Activated CD4-positive, alpha-beta T cell treated with anti-CD3 and anti-CD28 coated beads, Interleukin-2, amount 50 U/mL, for 1 hour (primary cell): ENCODE measurements around the gene HDAC5.
"Not testable (repeated sequence)": the region's sequence is repeated elsewhere in the genome, so short reads cannot be mapped to it uniquely, and the experiment has no call there.

Source experiments
- DNase-seq: peaks from one replicate; pipeline ENCODE4 v3.0.0-alpha.2; 2020

Gene HDAC5

GRCh38 chr17:44123356-44124117, at the start of gene HDAC5:
HDAC5 (minus strand) TSS chr17:44123641; CDS start chr17:44117515, 6,126 bp downstream.
- peak; percentile 95 for DNase-seq

- DNase-seq, result no peak
Observed at GRCh38 chr17:44171931-44172455, 48.6 kb upstream of the HDAC5 start.

- DNase-seq, result no peak
Observed at GRCh38 chr17:44170499-44171201, 47.2 kb upstream of the HDAC5 start, which contains the start of gene ASB16. ASB16 (plus strand) TSS chr17:44170704; CDS start chr17:44170790, 86 bp downstream.

- no peak for DNase-seq
Observed at GRCh38 chr17:44170135-44170498, 46.7 kb upstream of the HDAC5 start.

GRCh38 chr17:44167181-44167861, 43.9 kb upstream of the HDAC5 start:
- DNase-seq, result no peak

- no peak for DNase-seq
Observed at GRCh38 chr17:44164476-44164875, 41.0 kb upstream of the HDAC5 start.

GRCh38 chr17:44159519-44160210, 36.2 kb upstream of the HDAC5 start:
- peak; percentile 24 for DNase-seq

GRCh38 chr17:44155488-44155887, 32.0 kb upstream of the HDAC5 start:
- no peak for DNase-seq

- DNase-seq, result no peak
Observed at GRCh38 chr17:44152875-44153274, 29.4 kb upstream of the HDAC5 start.

- DNase-seq, result no peak
Observed at GRCh38 chr17:44149750-44150329, 26.4 kb upstream of the HDAC5 start.

GRCh38 chr17:44149066-44149465, 25.6 kb upstream of the HDAC5 start:
- not testable (repeated sequence) for DNase-seq

- no peak for DNase-seq
Observed at GRCh38 chr17:44147812-44148211, 24.4 kb upstream of the HDAC5 start.

- no peak for DNase-seq
Observed at GRCh38 chr17:44146375-44147346, 23.2 kb upstream of the HDAC5 start.

- no peak for DNase-seq
Observed at GRCh38 chr17:44144966-44145739, 21.7 kb upstream of the HDAC5 start.

- DNase-seq, result not testable (repeated sequence)
Observed at GRCh38 chr17:44143921-44144320, 20.5 kb upstream of the HDAC5 start.

GRCh38 chr17:44137891-44138709, 14.7 kb upstream of the HDAC5 start:
- DNase-seq, result peak; percentile 39

GRCh38 chr17:44134752-44135568, 11.5 kb upstream of the HDAC5 start:
- no peak for DNase-seq

GRCh38 chr17:44133918-44134476, 10.6 kb upstream of the HDAC5 start:
- no peak for DNase-seq
